SH-SY5Y (cell line): ENCODE data around the gene RAB27A.

ENCODE experiments used
- GATA2 ChIP-seq: IDR thresholded peaks from 2 replicates; pipeline ENCODE4 v1.6.1; 2011; ENCODE audit warnings: mild to moderate bottlenecking, low read depth, low read length
- GATA3 ChIP-seq: IDR thresholded peaks from 2 replicates; pipeline ENCODE4 v1.6.1; 2011; ENCODE audit warnings: low read depth, mild to moderate bottlenecking, low read length, moderate library complexity

Gene RAB27A

DNA sequence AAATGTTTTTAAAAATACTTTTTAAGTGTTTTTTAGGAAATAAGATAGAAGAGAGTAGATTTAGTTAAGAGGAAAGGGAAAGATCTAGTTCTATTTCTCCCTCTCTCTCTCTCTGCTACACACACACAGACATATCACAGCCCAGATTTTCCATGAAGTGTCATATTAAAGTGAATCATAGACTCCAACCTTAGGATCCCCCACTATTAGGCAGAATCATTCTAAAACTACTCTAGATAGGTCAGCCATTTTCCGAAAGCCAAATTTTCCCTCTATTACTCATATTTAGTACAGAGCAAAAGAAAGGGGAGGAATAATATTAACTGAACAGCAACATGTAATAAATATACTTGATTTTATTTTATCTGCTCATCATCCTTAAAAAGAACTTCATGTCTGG lies 47.7 kb downstream of the RAB27A start:
- TF ChIP-seq GATA3 = no peak
- no peak for TF ChIP-seq GATA2

DNA sequence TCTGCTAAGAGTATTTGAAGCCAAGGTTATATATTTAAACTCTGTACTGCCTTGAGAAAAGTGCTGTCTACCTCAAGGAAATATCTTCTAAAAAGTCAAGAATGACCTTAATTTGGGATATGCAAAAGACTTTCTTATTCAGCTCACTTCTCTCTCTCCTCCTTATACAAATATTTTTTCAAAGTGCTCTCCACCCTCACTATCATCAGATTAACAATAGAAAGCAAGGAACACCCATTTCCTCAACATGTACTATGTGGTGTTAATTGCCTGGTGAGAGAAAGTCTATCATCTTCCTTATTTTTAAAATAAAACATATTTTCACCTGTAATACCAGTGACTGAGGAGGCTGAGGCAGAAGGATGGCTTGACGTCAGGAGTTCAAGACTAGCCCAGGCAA lies 48.4 kb downstream of the RAB27A start:
- no peak for TF ChIP-seq GATA2
- TF ChIP-seq GATA3 = no peak

DNA sequence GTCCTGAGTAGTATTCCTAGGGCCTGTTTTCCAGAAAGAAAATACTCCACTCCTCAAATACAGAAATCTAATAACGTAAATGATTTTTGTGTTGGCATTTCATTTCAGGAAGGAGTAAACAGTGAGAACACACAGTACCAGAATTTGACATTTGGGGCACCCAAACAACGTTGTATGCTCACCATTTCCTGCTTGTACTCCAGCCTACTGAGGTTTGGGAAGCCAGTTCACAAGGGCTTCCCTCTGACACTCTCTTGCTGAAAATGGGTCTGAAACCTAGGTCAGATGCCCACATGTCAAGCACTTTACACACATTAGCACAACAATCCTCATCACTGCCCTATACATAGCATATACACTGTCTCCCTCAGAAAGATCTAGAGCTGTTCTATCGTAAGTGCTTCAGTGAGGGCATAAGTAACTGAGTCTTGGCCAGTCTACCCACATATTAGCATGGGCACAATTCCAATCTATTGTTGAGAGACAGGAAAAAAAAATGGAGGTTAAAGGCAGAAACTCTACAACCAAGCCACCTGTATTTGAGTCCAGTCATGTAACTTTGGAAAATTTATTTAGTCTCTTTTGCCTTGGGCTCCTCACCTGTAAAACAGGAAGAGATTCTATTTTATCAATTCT lies 49.4 kb downstream of the RAB27A start:
- TF ChIP-seq GATA2 (no peak), GATA3 (no peak)

DNA sequence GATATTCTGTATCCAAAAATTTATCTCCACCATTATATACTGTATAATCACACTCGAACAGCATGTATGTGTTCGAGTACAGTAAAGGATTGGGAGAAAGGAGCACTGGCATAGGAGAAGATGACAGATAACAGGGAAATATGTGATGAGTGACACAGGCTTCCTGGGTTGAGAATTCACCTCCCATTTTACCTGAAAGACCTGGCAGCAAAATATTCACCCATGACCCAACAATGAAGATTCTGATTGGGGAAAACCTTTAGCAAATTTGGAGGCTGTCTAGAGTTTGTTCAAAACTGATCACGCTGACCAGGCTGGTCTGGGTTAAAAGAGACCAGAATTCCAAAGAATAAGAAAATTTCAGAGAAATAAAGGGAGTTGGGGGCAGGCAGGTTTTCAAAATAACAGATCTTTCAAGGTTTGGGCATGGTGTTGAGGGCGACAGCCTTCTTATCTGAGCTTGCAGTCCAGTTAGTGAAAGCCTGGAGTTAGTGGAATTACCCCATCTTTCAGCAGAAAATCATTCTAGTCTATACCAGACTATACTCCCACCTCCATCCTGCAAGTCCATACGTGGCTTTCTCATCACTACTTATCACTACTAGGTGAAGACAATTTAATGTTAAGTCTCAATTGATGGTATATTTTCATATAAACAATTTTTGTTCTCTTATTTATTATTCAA lies 50.0 kb downstream of the RAB27A start:
- no peak for TF ChIP-seq GATA3
- TF ChIP-seq GATA2 = no peak

DNA sequence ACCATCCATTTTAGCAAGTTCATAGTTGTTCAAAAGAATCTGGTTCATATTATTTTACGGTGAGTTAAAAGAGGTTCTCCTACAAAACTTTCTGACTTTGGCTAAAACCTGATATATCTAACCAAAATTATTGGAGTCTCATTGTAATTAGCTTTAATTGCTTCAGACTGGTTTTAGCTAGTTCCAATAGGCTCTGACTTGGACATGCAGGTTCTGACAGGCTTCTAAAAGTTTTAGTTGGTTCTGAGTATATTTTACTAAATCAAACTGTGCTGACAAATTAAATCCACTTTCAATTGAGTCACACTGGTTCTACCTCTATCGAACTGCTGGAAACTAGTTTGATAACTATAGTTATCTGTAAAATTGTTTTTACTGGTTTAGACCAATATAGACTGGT lies 50.7 kb downstream of the RAB27A start:
- TF ChIP-seq GATA2 = no peak
- no peak for TF ChIP-seq GATA3

DNA sequence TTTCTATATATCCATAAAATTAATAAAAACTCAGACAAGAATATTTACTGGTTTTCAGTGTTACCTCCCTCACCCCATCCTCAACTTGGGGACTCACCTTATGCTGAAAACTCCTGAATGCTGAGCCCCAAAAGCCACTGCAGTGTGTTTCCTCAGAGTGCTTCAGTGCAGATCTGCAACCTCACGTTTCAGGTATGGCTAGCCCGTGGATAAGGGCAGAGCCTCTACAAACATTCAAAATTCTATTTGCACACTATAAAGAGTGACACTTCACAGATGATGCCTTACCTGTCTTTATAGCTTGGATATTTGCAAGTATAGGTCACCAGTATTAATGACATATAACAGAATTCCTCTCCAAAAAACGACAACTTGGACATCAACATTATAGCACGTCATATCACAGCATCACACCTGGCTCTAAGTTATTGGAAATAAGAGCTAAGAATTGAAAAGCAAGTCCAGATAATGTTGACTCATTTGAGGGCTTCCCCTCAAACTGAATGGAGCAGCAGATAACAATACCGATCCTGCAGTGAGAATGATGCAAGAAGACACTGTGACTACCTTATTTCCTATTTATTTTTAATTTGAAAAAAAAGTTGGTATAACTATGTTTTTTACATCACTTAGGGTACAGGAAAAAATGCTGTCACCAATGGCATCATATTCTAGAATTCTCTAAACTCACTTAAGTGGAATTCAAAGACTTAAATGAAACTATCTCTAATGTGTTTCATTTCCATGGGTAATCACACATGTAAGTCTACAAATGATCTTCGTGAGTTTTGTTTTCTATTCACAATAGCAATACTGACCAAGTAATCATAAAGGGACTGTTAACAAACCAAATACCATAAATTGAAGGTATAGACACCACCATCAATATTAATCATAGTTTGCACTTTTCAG lies 52.1 kb downstream of the RAB27A start:
- TF ChIP-seq GATA3 = no peak
- TF ChIP-seq GATA2 = no peak

DNA sequence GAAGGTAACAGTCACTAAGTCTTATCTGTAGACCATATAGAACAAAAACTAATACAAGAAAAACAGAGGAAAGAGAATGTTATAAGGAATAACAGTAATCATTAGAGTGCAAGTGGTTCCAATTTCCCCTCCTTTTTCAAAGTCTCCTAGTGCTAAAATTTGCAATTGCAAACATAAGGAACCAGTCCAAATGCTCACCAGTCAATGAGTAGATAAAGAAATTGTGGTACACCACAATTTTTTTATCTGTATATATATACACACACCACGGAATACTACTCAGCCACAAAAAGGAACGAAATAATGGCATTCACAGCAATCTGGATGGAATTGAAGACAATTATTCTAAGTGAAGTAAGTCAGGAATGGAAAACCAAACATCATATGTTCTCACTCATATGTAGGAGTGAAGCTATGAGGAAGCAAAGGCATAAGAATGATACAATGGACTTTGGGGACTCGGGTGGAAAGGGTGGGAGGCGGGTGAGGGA lies 54.0 kb downstream of the RAB27A start:
- TF ChIP-seq GATA2 (no peak), GATA3 (no peak)

DNA sequence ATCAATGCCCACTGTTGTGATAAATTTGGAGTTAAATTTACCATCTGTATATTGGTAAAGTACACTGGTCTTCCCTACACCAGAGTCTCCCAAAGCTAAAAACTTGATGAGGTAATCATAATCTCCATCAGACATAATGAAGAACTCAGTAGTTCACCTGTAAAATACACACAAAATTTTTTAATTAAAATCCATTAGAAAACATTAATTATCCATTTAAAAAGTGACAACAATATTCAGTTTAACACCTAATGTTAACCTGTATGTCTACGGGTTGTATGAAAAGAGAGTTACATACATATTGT lies 54.9 kb downstream of the RAB27A start:
- TF ChIP-seq GATA3 (no peak), GATA2 (no peak)

DNA sequence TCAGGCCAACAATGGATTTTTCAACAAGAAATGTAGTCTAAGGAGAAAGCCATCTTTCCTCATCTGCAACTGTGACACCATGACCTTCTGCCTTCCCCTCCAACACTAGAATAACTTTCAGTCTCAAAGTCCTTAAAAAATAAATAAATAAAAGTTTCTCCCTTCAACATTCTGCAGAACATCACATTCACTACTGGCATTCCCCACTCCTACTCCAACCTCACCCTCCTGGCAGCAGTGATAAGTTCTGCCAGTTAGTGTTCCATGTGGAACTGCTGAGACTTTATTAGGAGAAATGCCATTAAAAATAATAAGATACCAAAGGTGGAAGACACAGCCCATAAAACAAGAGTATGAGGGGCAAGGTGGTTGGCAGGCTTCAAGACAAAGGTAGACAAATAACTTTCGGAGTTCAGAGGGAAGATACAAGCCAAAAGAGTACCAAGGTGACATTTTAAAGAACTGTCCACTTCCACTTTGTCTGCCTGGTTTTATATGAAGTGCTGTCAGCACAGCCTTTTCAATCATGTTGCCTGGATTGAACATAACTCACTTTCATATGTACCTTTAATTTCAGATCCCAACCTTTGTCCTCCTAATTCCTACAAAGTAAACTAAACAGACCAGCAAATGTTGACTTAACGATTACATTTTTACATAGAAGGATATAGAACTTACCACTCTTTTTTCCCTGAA lies 55.4 kb downstream of the RAB27A start:
- no peak for TF ChIP-seq GATA3
- TF ChIP-seq GATA2 = no peak

- TF ChIP-seq GATA3 (no peak), GATA2 (no peak)
Observed at GRCh38 chr15:55231455-55231854, 58.2 kb downstream of the RAB27A start.

GRCh38 chr15:55230953-55231352 lies 58.7 kb downstream of the RAB27A start:
- TF ChIP-seq GATA2 = no peak
- TF ChIP-seq GATA3 = no peak

DNA sequence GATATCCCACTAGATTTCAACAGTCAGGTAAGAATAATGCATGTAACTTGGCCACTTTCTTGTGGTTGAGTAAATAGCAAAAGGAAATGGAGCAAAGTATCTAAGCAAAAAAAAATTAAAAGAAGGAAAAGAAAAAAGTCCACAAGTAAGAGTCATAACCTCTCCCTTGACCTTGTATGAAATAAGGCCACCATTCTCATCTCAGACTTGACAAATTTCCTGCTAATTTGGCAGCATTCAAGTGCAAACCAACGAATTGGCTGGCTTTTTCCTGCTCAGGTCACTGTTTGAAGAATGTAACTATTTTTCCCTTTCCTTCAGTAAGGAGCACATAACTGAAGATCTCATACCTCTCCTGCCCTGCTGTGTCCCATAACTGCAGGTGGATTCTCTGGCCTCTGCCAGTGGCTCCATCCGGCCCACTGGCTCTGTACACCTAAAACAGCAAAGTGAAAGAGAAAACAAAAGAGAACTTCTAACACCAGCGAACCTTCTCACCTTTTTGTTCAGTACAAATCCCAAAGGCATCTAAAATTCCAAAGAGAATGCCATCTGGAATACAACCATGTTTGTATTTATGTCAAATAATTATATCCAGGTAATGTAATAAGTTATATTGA lies 59.5 kb downstream of the RAB27A start:
- TF ChIP-seq GATA2 = no peak
- TF ChIP-seq GATA3 = no peak

GRCh38 chr15:55226127-55226526 lies 63.5 kb downstream of the RAB27A start:
- no peak for TF ChIP-seq GATA3
- no peak for TF ChIP-seq GATA2
